GM19023 (cell line): ENCODE measurements around the gene PHAF1.
A peak's percentile ranks its signal among the peaks of the same experiment; 100 is the strongest.

Experiments used
- ATAC-seq: cut with Tn5 transposase; IDR thresholded peaks from one replicate; pipeline ENCODE4 v1.9.1; 2021; ENCODE audit warnings: mild to moderate bottlenecking, moderate library complexity; ENCODE audit not compliant: unreplicated experiment

The PHAF1 gene

GRCh38 chr16:67191995-67192681 is 82.4 kb downstream of the PHAF1 start, which contains the start of gene E2F4:
Gene E2F4 (plus strand): TSS chr16:67192155. CDS start chr16:67192228, 73 bp downstream.
- peak; percentile 89 for ATAC-seq

- ATAC-seq: no peak
Observed at GRCh38 chr16:67192781-67193361, 83.1 kb downstream of the PHAF1 start.

- no peak for ATAC-seq
Observed at GRCh38 chr16:67193536-67193935, 83.8 kb downstream of the PHAF1 start.

- no peak for ATAC-seq
Observed at GRCh38 chr16:67194260-67194659, 84.5 kb downstream of the PHAF1 start.

DNA sequence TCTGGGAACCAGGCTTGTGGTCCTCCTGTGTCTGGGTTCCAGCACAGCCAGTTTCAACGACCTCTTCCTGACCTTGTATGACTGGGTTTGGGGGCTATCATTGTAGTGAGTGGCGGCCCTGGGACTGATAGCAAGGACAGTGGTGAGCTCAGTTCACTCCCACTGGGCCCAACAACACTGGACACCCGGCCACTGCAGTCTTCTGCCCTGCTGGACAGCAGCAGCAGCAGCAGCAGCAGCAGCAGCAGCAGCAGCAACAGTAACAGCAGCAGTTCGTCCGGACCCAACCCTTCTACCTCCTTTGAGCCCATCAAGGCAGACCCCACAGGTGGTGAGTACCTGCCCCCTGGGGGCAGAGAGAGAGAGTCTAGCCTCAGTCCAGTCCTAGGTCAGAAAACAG is 85.9 kb downstream of the PHAF1 start:
- ATAC-seq: no peak

GRCh38 chr16:67196881-67197280 is 87.1 kb downstream of the PHAF1 start:
- ATAC-seq: no peak

GRCh38 chr16:67197704-67198103 is 88.0 kb downstream of the PHAF1 start:
- no peak for ATAC-seq
